B cell (primary cell): ENCODE measurements around the gene ANKLE2. TPM values are rescaled to one million over a fixed set of nuclear protein-coding genes. Genes with fewer than 3 reads are reported as not detected.

Experiments
- ATAC-seq: fragments of 200-7000 bp; cut with Tn5 transposase; one replicate; pipeline ENCODE4 v1.10.0; 2021; ENCODE audit warnings: low read depth, mild to moderate bottlenecking, moderate number of reproducible peaks, moderate library complexity
- CTCF ChIA-PET: fragments of 350-600 bp; sonication (Branson Sonifier 250); formaldehyde crosslinking; loops from one replicate; lab custom pipeline; 2021; ENCODE audit warnings: antibody characterized with exemption, inconsistent platforms; lab: Charles Lee
- POLR2A ChIA-PET: fragments of 350-600 bp; sonication (Branson Sonifier 250); formaldehyde crosslinking; loops from one replicate; lab custom pipeline; 2021; ENCODE audit warnings: antibody characterized with exemption; lab: Charles Lee
- DNase-seq: peaks from one replicate; pipeline ENCODE4 v3.0.0; 2013
- H2AFZ ChIP-seq: 2 replicates; pipeline ENCODE4 v1.6.1; 2012; ENCODE audit warnings: mild to moderate bottlenecking, low read depth, low read length; ENCODE audit not compliant: insufficient read depth, poor library complexity, severe bottlenecking
- H3K27ac ChIP-seq, 2 donors: 1 replicate in 1 of 2; 2 replicates in 1 of 2; pipeline ENCODE4 v1.5.1; 2012 to 2013; ENCODE audit warnings: low read length in 2 of 2, mild to moderate bottlenecking in 2 of 2, moderate library complexity in 1 of 2
- H3K27me3 ChIP-seq, 4 experiments: fragments of 200-600 bp in 1 of 4; sonication (generic) in 1 of 4; replicated peaks in 1 of 4; 1 replicate in 2 of 4; 2 replicates in 2 of 4; pipeline versions ENCODE4 v1.6.1 to v1.7.0; 2013 to 2016; ENCODE audit warnings: low read length in 3 of 4, mild to moderate bottlenecking in 2 of 4, mixed read lengths in 1 of 4, moderate library complexity in 1 of 4; ENCODE audit not compliant: insufficient read depth in 4 of 4, control insufficient read depth in 3 of 4; ENCODE audit errors: control extremely low read depth in 1 of 4
- H3K36me3 ChIP-seq, 2 experiments: replicated peaks in 1 of 2; 1 replicate in 1 of 2; 2 replicates in 1 of 2; pipeline versions ENCODE4 v1.6.1 to v1.7.1; 2013; ENCODE audit warnings: low read length in 1 of 2; ENCODE audit not compliant: insufficient read depth in 2 of 2, control insufficient read depth in 1 of 2; ENCODE audit errors: control extremely low read depth in 1 of 2, extremely low read depth in 1 of 2
- H3K4me1 ChIP-seq, 2 donors: fragments of 200-600 bp in 1 of 2; sonication (generic) in 1 of 2; 1 replicate in 1 of 2; 2 replicates in 1 of 2; pipeline versions ENCODE4 v1.5.1 to v1.6.1; 2013 to 2017; ENCODE audit warnings: low read length in 2 of 2; ENCODE audit not compliant: control insufficient read depth in 2 of 2, insufficient read depth in 2 of 2
- H3K4me2 ChIP-seq: replicated peaks from 2 replicates; pipeline ENCODE3; 2012; ENCODE audit warnings: mild to moderate bottlenecking, low read depth, low read length; ENCODE audit not compliant: poor library complexity, severe bottlenecking
- H3K4me3 ChIP-seq, 5 experiments: fragments of 200-600 bp in 1 of 5; sonication (generic) in 1 of 5; 1 replicate in 3 of 5; 2 replicates in 2 of 5; pipeline versions ENCODE4 v1.5.1 to v1.7.0; 2011 to 2016; ENCODE audit warnings: low read length in 4 of 5, mild to moderate bottlenecking in 4 of 5, low read depth in 2 of 5, control low read depth in 1 of 5, moderate library complexity in 1 of 5; ENCODE audit not compliant: insufficient read depth in 1 of 5; ENCODE audit errors: control extremely low read depth in 1 of 5, extremely low read depth in 1 of 5
- H3K79me2 ChIP-seq: fragments of 200-600 bp; sonication (generic); one replicate; pipeline ENCODE4 v1.6.0; 2016; ENCODE audit warnings: low read length; ENCODE audit not compliant: control insufficient read depth, insufficient read depth
- H3K9ac ChIP-seq: fragments of 200-600 bp; sonication (generic); 2 replicates; pipeline ENCODE4 v1.6.1; 2017; ENCODE audit warnings: mild to moderate bottlenecking, low read length, moderate library complexity
- H3K9me3 ChIP-seq, 3 donors: one replicate each; pipeline versions ENCODE4 v1.6.1 to v1.7.1; 2013; ENCODE audit warnings: low read length in 2 of 3; ENCODE audit not compliant: control insufficient read depth in 2 of 3, insufficient read depth in 1 of 3; ENCODE audit errors: control extremely low read depth in 1 of 3
- H4K20me1 ChIP-seq: 2 replicates; pipeline ENCODE4 v1.6.0; 2012; ENCODE audit warnings: mild to moderate bottlenecking, low read length; ENCODE audit not compliant: insufficient read depth, control insufficient read depth, poor library complexity, severe bottlenecking
- H3K27ac Mint-ChIP-seq: one replicate; pipeline ENCODE4 v1.8.0; 2021; ENCODE audit warnings: mixed read lengths
- H3K27me3 Mint-ChIP-seq: one replicate; pipeline ENCODE4 v1.8.0; 2021; ENCODE audit warnings: mixed read lengths
- H3K4me1 Mint-ChIP-seq: one replicate; pipeline ENCODE4 v1.8.0; 2021; ENCODE audit warnings: mixed read lengths
- H3K4me3 Mint-ChIP-seq: one replicate; pipeline ENCODE4 v1.8.0; 2021; ENCODE audit warnings: mixed read lengths
- H3K9me3 Mint-ChIP-seq: one replicate; pipeline ENCODE4 v1.8.0; 2022; ENCODE audit warnings: mixed read lengths; ENCODE audit not compliant: insufficient read depth
- CTCF ChIP-seq: fragments of 200-600 bp; IDR thresholded peaks from one replicate; pipeline ENCODE4 v1.8.0; 2022; ENCODE audit warnings: antibody characterized with exemption, mild to moderate bottlenecking
- EZH2 ChIP-seq: IDR thresholded peaks from 2 replicates; pipeline ENCODE4 v1.6.1; 2012; ENCODE audit warnings: borderline replicate concordance, low read depth, mild to moderate bottlenecking, moderate library complexity, low read length; ENCODE audit not compliant: insufficient read depth, poor library complexity, severe bottlenecking
- WGBS: methylation state at CpG from one replicate; pipeline ENCODE4 v1.1.5; 2013; ENCODE audit warnings: missing lambda C conversion rate; ENCODE audit not compliant: insufficient coverage; 5-methylcytosine and 5-hydroxymethylcytosine counted together
- intact Hi-C: fragments of 100-400 bp; cut with micrococcal nuclease; formaldehyde crosslinking; loops from one replicate; pipeline ENCODE4 v1.10.0; 2022
- polyA plus RNA-seq: library from polyadenylated mRNA; depleted of rRNA; stranded (reverse); fragments of >200 nt; gene quantifications from 2 replicates; pipeline ENCODE4 v1.2.3, GENCODE V29; 2012
- total RNA-seq, 2 donors: library from RNA; stranded (reverse); fragments of 120-200 nt in 1 of 2; gene quantifications; 1 replicate in 1 of 2; 2 replicates in 1 of 2; pipeline versions ENCODE4 v1.2.3 to v1.2.4, GENCODE V29; 2013 to 2022

ANKLE2 gene
- total and polyA plus RNA-seq, 2 donors (not counting 1 experiment from before 2014, with no cell fraction given): 105 to 148 TPM

GRCh38 chr12:132720606-132721345 lies 40.9 kb downstream of the ANKLE2 start:
- no peaks in the 10 kb centered on the region for H3K9me3 Mint-ChIP-seq
- Histone ChIP-seq H2AFZ (no peak overlapping the region), H3K9me3 (no peaks in the 10 kb centered on the region), H3K27ac (no peak overlapping the region), H3K36me3 (peaks cover 2 to 69% of the 10 kb centered on the region in 2 experiments), H3K4me2 (no peak overlapping the region), H4K20me1 (peaks cover 41% of the 10 kb centered on the region), H3K27me3 (no peaks in the 10 kb centered on the region), H3K79me2 (peaks cover 17% of the 10 kb centered on the region), H3K4me1 (no peaks in the 10 kb centered on the region), H3K9ac (no peak overlapping the region), H3K4me3 (no peak overlapping the region)
- ChIA-PET CTCF (no interaction called here), POLR2A (no interaction called here)
- WGBS: 97% methylated on average over 23 of the region's 25 CpGs
- no peak for ATAC-seq
- TF ChIP-seq EZH2 (no peak), CTCF (no peak)
- H3K27ac Mint-ChIP-seq: no peak overlapping the region
- H3K4me3 Mint-ChIP-seq: no peak overlapping the region
- no peaks in the 10 kb centered on the region for H3K4me1 Mint-ChIP-seq
- no peaks in the 10 kb centered on the region for H3K27me3 Mint-ChIP-seq
- no peak for DNase-seq
- intact Hi-C loops: no loop called here

DNA sequence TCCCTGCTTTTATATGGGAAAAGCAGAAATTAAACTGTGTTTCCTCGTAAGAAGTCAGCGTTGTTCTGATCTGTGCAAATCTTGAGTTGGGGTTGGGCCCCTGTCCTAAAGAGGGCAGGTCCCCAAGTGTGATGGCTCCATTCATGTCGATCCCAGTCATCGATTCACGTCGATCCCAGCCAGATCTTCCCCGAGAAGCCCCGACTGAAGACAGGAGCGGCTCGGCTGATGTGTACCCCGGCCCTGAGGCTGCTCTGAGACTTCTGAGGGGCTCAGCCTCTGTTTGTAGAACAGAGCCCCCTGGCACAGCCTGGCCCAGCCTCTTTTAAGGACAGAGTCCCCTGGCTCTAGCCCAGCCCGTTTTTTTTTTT lies 41.7 kb downstream of the ANKLE2 start:
- no peak overlapping the region for H2AFZ ChIP-seq
- intact Hi-C loops: no loop called here
- Mint-ChIP-seq H3K27ac (no peak overlapping the region), H3K4me3 (no peak overlapping the region), H3K27me3 (no peaks in the 10 kb centered on the region), H3K9me3 (no peaks in the 10 kb centered on the region), H3K4me1 (no peaks in the 10 kb centered on the region)
- no peak overlapping the region for H3K4me2 ChIP-seq
- CTCF ChIA-PET: no interaction called here
- peaks cover 2 to 64% of the 10 kb centered on the region in 2 experiments for H3K36me3 ChIP-seq
- no peak overlapping the region for H3K4me3 ChIP-seq
- H3K27ac ChIP-seq: no peak overlapping the region
- no peaks in the 10 kb centered on the region for H3K9me3 ChIP-seq
- peaks cover 44% of the 10 kb centered on the region for H4K20me1 ChIP-seq
- TF ChIP-seq EZH2 (no peak), CTCF (no peak)
- WGBS: 94% methylated on average over 12 of the region's 12 CpGs
- H3K79me2 ChIP-seq: peaks cover 23% of the 10 kb centered on the region
- H3K27me3 ChIP-seq: no peaks in the 10 kb centered on the region
- H3K4me1 ChIP-seq: no peaks in the 10 kb centered on the region
- POLR2A ChIA-PET: no interaction called here
- no peak overlapping the region for H3K9ac ChIP-seq
- ATAC-seq: no peak
- DNase-seq: no peak
